ENCODE measurements around the gene PHRF1. TPM values are rescaled to one million over a fixed set of nuclear protein-coding genes. Genes with fewer than 3 reads are reported as not detected.

The PHRF1 gene
- total RNA-seq, 1 experiment from 2014 or later, result 42.3 TPM

DNA sequence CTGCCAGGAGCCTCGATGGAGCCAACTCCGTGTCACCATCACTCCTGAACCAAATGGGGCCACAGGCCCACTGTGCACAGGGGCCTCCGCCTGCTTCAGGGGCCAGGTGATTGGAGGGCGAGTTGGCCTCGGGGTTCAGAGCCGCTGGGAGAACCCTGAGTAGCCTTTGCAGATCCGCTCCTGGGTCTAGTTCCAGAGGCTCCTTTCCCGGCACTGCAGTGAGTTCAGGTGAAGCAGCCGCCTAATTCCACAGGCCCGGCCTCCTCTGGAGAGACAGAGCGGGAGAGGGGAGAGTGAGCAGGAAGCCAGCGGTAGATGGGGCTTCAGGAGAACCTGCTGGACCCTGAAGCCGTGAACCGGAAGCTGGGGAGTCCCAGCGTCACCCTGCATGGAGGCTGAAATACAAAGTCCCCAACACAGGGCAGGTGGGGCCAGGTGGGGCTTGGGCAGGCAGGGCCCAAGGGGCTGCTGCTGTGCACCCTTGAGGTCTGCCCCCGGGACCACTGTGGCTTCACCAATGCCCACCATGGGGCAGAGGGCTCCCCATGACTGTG lies 83.3 kb downstream of the PHRF1 start:
- CTCF ChIA-PET, result no interaction called here
- intact Hi-C loops (cut with micrococcal nuclease; ENCODE audit: unreplicated experiment), result no loop called here
- DNase-seq, result no peak
- peaks cover 11% of the 10 kb centered on the region for H3K4me1 Mint-ChIP-seq (ENCODE audit: low read depth, unreplicated experiment)
- no peak overlapping the region for H3K4me3 Mint-ChIP-seq (ENCODE audit: low read depth, unreplicated experiment)
- no peaks in the 10 kb centered on the region for H3K27me3 Mint-ChIP-seq (ENCODE audit: unreplicated experiment)
- H3K36me3 Mint-ChIP-seq (ENCODE audit: insufficient read depth, unreplicated experiment), result peaks cover 40% of the 10 kb centered on the region
- no peak overlapping the region for H3K27ac Mint-ChIP-seq (ENCODE audit: unreplicated experiment)
- no peaks in the 10 kb centered on the region for H3K9me3 Mint-ChIP-seq (ENCODE audit: low read depth, unreplicated experiment)
- TF ChIP-seq, protein P1, sequence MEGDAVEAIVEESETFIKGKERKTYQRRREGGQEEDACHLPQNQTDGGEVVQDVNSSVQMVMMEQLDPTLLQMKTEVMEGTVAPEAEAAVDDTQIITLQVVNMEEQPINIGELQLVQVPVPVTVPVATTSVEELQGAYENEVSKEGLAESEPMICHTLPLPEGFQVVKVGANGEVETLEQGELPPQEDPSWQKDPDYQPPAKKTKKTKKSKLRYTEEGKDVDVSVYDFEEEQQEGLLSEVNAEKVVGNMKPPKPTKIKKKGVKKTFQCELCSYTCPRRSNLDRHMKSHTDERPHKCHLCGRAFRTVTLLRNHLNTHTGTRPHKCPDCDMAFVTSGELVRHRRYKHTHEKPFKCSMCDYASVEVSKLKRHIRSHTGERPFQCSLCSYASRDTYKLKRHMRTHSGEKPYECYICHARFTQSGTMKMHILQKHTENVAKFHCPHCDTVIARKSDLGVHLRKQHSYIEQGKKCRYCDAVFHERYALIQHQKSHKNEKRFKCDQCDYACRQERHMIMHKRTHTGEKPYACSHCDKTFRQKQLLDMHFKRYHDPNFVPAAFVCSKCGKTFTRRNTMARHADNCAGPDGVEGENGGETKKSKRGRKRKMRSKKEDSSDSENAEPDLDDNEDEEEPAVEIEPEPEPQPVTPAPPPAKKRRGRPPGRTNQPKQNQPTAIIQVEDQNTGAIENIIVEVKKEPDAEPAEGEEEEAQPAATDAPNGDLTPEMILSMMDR (IDR thresholded peaks at IDR 0.05; ENCODE audit: unreplicated experiment), result no peak
- BruUV-seq (replicated peaks), result no TSS peak

DNA sequence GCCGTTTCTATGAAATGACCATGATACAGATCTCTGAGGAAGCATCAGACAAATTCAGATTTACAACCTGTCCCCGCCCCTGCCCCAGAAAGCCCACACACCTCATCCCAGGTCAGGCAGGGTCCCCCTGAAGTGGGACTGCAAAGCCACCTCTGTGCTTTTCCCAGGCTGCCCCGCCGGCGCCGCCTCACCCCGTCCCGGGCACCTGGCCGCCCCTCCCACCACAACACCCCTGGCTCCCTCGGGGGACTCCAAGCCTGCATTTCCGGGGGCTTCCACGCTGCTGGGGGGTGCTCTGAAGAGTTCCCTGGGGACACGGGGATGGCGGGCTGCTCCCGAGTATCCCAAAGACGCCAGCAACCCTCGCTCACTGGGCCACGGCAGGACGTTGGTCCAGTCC lies 84.0 kb downstream of the PHRF1 start:
- H3K36me3 Mint-ChIP-seq (ENCODE audit: insufficient read depth, unreplicated experiment), result peaks cover 35% of the 10 kb centered on the region
- H3K9me3 Mint-ChIP-seq (ENCODE audit: low read depth, unreplicated experiment), result no peaks in the 10 kb centered on the region
- H3K4me1 Mint-ChIP-seq (ENCODE audit: low read depth, unreplicated experiment), result peaks cover 4% of the 10 kb centered on the region
- no peak overlapping the region for H3K27ac Mint-ChIP-seq (ENCODE audit: unreplicated experiment)
- H3K27me3 Mint-ChIP-seq (ENCODE audit: unreplicated experiment), result no peaks in the 10 kb centered on the region
- intact Hi-C loops (cut with micrococcal nuclease; ENCODE audit: unreplicated experiment), result no loop called here
- H3K4me3 Mint-ChIP-seq (ENCODE audit: low read depth, unreplicated experiment), result no peak overlapping the region
- CTCF ChIA-PET, result no interaction called here
- DNase-seq, result no peak
- BruUV-seq (replicated peaks), result no TSS peak
- TF ChIP-seq, protein P1 (IDR thresholded peaks at IDR 0.05; ENCODE audit: unreplicated experiment), result no peak

DNA sequence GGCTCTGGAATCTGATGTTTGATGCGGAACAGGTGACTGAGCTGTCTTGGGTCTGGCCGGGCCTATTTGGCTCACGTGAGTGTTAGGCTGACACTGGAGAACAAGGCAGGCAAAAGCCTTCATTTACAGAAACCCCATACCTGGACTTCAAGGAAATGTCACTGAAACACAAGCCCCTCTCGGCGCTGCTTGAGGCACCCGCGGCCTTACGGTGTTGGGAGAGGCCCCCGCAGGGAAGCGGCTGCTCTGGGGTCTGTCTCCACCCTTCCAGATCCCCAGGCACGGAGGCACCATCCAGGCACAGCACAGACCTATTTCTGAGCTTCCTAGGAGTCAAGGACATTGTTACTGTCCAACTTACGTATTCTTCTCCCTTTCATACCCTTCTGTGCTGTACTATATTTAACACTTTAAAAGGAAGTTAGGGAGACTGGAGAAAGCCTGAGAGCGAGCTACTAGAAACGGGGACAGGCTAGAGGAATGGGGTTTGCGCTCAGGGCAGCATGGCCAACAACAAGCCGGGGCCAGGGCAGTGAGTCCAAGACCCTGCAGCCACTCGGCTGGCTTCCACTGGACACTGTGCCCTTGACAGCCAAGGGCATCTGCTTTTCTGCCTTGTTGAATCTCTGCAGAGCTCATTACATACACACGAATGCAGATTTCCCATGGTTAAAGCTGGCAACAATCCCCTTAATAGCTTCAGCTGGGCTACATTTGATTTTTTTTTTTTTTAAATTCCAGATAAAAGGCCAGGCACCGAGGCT lies 84.6 kb downstream of the PHRF1 start:
- Mint-ChIP-seq H3K36me3 (ENCODE audit: insufficient read depth, unreplicated experiment) (peaks cover 32% of the 10 kb centered on the region), H3K27ac (ENCODE audit: unreplicated experiment) (no peak overlapping the region), H3K27me3 (ENCODE audit: unreplicated experiment) (no peaks in the 10 kb centered on the region), H3K9me3 (ENCODE audit: low read depth, unreplicated experiment) (no peaks in the 10 kb centered on the region), H3K4me1 (ENCODE audit: low read depth, unreplicated experiment) (no peaks in the 10 kb centered on the region), H3K4me3 (ENCODE audit: low read depth, unreplicated experiment) (no peak overlapping the region)
- CTCF ChIA-PET, result no interaction called here
- no peak for DNase-seq
- BruUV-seq (replicated peaks), result no TSS peak
- TF ChIP-seq, protein P1 (IDR thresholded peaks at IDR 0.05; ENCODE audit: unreplicated experiment), result no peak
- intact Hi-C loops (cut with micrococcal nuclease; ENCODE audit: unreplicated experiment), result no loop called here

Small RNAs within 50 kb of the gene (microRNA-seq; reads per million reads assigned to microRNA genes)
- gene MIR210, result 660 reads per million, percentile 81 among the genes with 10 or more reads in this experiment

Other genes with a start within 250 kb of the PHRF1 start
- 1.9 and 4.6 TPM in 2 replicates for gene B4GALNT4, start 207.0 kb upstream of the PHRF1 start, total RNA-seq (2022)
- gene PKP3, start 182.3 kb upstream of the PHRF1 start, total RNA-seq (2022), result 128 and 154 TPM in 2 replicates
- 76.3 and 83.6 TPM in 2 replicates for gene SIGIRR, start 161.5 kb upstream of the PHRF1 start, total RNA-seq (2022)
- gene ANO9, start 134.5 kb upstream of the PHRF1 start, total RNA-seq (2022), result 27.2 and 32.2 TPM in 2 replicates
- gene PTDSS2, start 126.2 kb upstream of the PHRF1 start, total RNA-seq (2022), result 25.1 and 30.4 TPM in 2 replicates
- gene RNH1, start 69.2 kb upstream of the PHRF1 start, total RNA-seq (2022), result 103 and 107 TPM in 2 replicates
- gene HRAS, start 40.9 kb upstream of the PHRF1 start, total RNA-seq (2022), result 42.1 and 47.9 TPM in 2 replicates
- gene LRRC56, start 38.9 kb upstream of the PHRF1 start, total RNA-seq (2022), result 2.2 and 2.6 TPM in 2 replicates
- 7.2 and 7.8 TPM in 2 replicates for gene LMNTD2, start 15.7 kb upstream of the PHRF1 start, total RNA-seq (2022)
- gene RASSF7, start 15.5 kb upstream of the PHRF1 start, total RNA-seq (2022), result 93.3 and 100 TPM in 2 replicates
- gene IRF7, start 39.5 kb downstream of the PHRF1 start, total RNA-seq (2022), result 48.7 and 93.5 TPM in 2 replicates
- 5.0 and 7.6 TPM in 2 replicates for gene CDHR5, start 48.5 kb downstream of the PHRF1 start, total RNA-seq (2022)
- gene SCT, start 50.7 kb downstream of the PHRF1 start, total RNA-seq (2022), result not detected in 2 replicates
- gene DRD4, start 60.8 kb downstream of the PHRF1 start, total RNA-seq (2022), result 1.3 TPM in 2 replicates
- gene DEAF1, start 118.8 kb downstream of the PHRF1 start, total RNA-seq (2022), result 57.0 and 59.0 TPM in 2 replicates
- 21.2 and 29.9 TPM in 2 replicates for gene TMEM80, start 119.3 kb downstream of the PHRF1 start, total RNA-seq (2022)
- 212 and 213 TPM in 2 replicates for gene EPS8L2, start 129.8 kb downstream of the PHRF1 start, total RNA-seq (2022)
- gene TALDO1, start 171.0 kb downstream of the PHRF1 start, total RNA-seq (2022), result 359 and 379 TPM in 2 replicates
- gene GATD1, start 201.0 kb downstream of the PHRF1 start, total RNA-seq (2022), result 73.8 and 83.3 TPM in 2 replicates
- gene CEND1, start 213.6 kb downstream of the PHRF1 start, total RNA-seq (2022), result not detected in 2 replicates
- 44.5 and 53.6 TPM in 2 replicates for gene SLC25A22, start 221.8 kb downstream of the PHRF1 start, total RNA-seq (2022)
- 15.9 and 16.3 TPM in 2 replicates for gene PIDD1, start 228.8 kb downstream of the PHRF1 start, total RNA-seq (2022)
- gene RPLP2, start 233.5 kb downstream of the PHRF1 start, total RNA-seq (2022), result 1,351 and 1,381 TPM in 2 replicates
- 134 and 151 TPM in 2 replicates for gene PNPLA2, start 242.4 kb downstream of the PHRF1 start, total RNA-seq (2022)

All from Calu3 (cell line).